Occipital lobe (tissue), 2 donors: ENCODE data around the gene EFCAB11. TPM values are rescaled to one million over a fixed set of nuclear protein-coding genes. Genes with fewer than 3 reads are reported as not detected.

ENCODE experiments used
- DNase-seq: peaks from one replicate; lab custom pipeline; 2025; lab: John Stamatoyannopoulos, UW
- total RNA-seq: library from RNA; depleted of rRNA; stranded (reverse); fragments of >200 nt; gene quantifications from one replicate; pipeline ENCODE4 v1.2.3, GENCODE V29; 2014

The EFCAB11 gene
- 3.7 TPM for total RNA-seq

GRCh38 chr14:89954070-89955021, at the start of gene EFCAB11:
Gene EFCAB11, minus strand, starts transcription at chr14:89954730. Its CDS starts 70 bp downstream, at chr14:89954660.
- peak; percentile 97 for DNase-seq

- DNase-seq, result no peak
Measured at GRCh38 chr14:90003526-90004307, 49.2 kb upstream of the EFCAB11 start.

- DNase-seq, result no peak
Measured at GRCh38 chr14:90000935-90001334, 46.4 kb upstream of the EFCAB11 start.

- DNase-seq, result no peak
Measured at GRCh38 chr14:89996963-89997362, 42.4 kb upstream of the EFCAB11 start.

GRCh38 chr14:89992273-89992672, 37.7 kb upstream of the EFCAB11 start:
- no peak for DNase-seq

- no peak for DNase-seq
Measured at GRCh38 chr14:89990623-89991275, 36.2 kb upstream of the EFCAB11 start.

GRCh38 chr14:89990218-89990617, 35.7 kb upstream of the EFCAB11 start:
- DNase-seq, result no peak

- DNase-seq, result no peak
Measured at GRCh38 chr14:89988787-89989186, 34.3 kb upstream of the EFCAB11 start.

- DNase-seq, result no peak
Measured at GRCh38 chr14:89987161-89987475, 32.6 kb upstream of the EFCAB11 start.

GRCh38 chr14:89986462-89987160, 32.1 kb upstream of the EFCAB11 start:
- no peak for DNase-seq

GRCh38 chr14:89983375-89983774, 28.8 kb upstream of the EFCAB11 start:
- no peak for DNase-seq

GRCh38 chr14:89978656-89979055, 24.1 kb upstream of the EFCAB11 start:
- DNase-seq, result no peak

- peak; percentile 7 for DNase-seq
Measured at GRCh38 chr14:89977668-89978067, 23.1 kb upstream of the EFCAB11 start.

GRCh38 chr14:89973234-89973823, 18.8 kb upstream of the EFCAB11 start:
- peak; percentile 55 for DNase-seq

GRCh38 chr14:89965839-89966238, 11.3 kb upstream of the EFCAB11 start:
- no peak for DNase-seq

GRCh38 chr14:89963288-89963978, 8.9 kb upstream of the EFCAB11 start:
- DNase-seq, result no peak

- no peak for DNase-seq
Measured at GRCh38 chr14:89960914-89961313, 6.4 kb upstream of the EFCAB11 start.

GRCh38 chr14:89959853-89960445, 5.4 kb upstream of the EFCAB11 start:
- DNase-seq, result no peak

- no peak for DNase-seq
Measured at GRCh38 chr14:89958966-89959365, 4.4 kb upstream of the EFCAB11 start.

GRCh38 chr14:89957791-89958190, 3.3 kb upstream of the EFCAB11 start:
- DNase-seq, result peak; percentile 2
